Endothelial cell of umbilical vein (primary cell): ENCODE results near the gene TMEM127. TPM values are rescaled to one million over a fixed set of nuclear protein-coding genes. Genes with fewer than 3 reads are reported as not detected.

Experiments
- BruUV-seq: library from RNA; stranded (reverse); fragments of 400-500 nt; replicated peaks from 2 replicates; lab custom pipeline; 2021; lab: Mats Ljungman, UMichigan
- CTCF ChIA-PET: fragments of 300-600, 350-600 bp; sonication (Branson Sonifier 250); formaldehyde crosslinking; loops from one replicate; lab custom pipeline; 2021; ENCODE audit warnings: antibody characterized with exemption, inconsistent platforms; lab: Charles Lee
- POLR2A ChIA-PET: fragments of 300-600, 350-600 bp; sonication (Branson Sonifier 250); formaldehyde crosslinking; loops from one replicate; lab custom pipeline; 2021; ENCODE audit warnings: antibody characterized with exemption, inconsistent platforms; lab: Charles Lee
- DNase-seq: peaks from one replicate; pipeline ENCODE4 v3.0.0-alpha.2; 2011; ENCODE audit warnings: low read depth, low spot score
- FAIRE-seq: peaks from 2 replicates; lab custom pipeline; 2011; peaks lifted over from hg19 to GRCh38; lab: Jason Lieb, UNC
- H2AFZ ChIP-seq: 2 replicates; pipeline ENCODE4 v1.6.0; 2012; ENCODE audit warnings: low read depth, low read length, control low read depth, inconsistent platforms
- H3K27ac ChIP-seq: 2 replicates; pipeline ENCODE4 v1.5.1; 2011; ENCODE audit warnings: low read depth, mild to moderate bottlenecking, control low read depth, low read length, moderate library complexity; ENCODE audit not compliant: insufficient read depth
- H3K27me3 ChIP-seq, 2 experiments: 2 replicates each; pipeline versions ENCODE4 v1.6.0 to v1.6.1; 2011; ENCODE audit warnings: low read length in 2 of 2, mixed read lengths in 1 of 2; ENCODE audit not compliant: control insufficient read depth in 2 of 2, insufficient read depth in 2 of 2
- H3K36me3 ChIP-seq, 2 experiments: 2 replicates in 1 of 2; 3 replicates in 1 of 2; pipeline ENCODE4 v1.5.1; 2011; ENCODE audit warnings: low read length in 2 of 2, mild to moderate bottlenecking in 1 of 2, moderate library complexity in 1 of 2; ENCODE audit not compliant: control insufficient read depth in 2 of 2, insufficient read depth in 2 of 2; ENCODE audit errors: extremely low read depth in 1 of 2
- H3K4me1 ChIP-seq: 3 replicates; pipeline ENCODE4 v1.5.1; 2011; ENCODE audit warnings: mild to moderate bottlenecking, low read length; ENCODE audit not compliant: control insufficient read depth, insufficient read depth; ENCODE audit errors: extremely low read depth
- H3K4me2 ChIP-seq: 2 replicates; pipeline ENCODE4 v1.6.1; 2011; ENCODE audit warnings: low read length, control low read depth, mixed read lengths; ENCODE audit not compliant: insufficient read depth
- H3K4me3 ChIP-seq, 3 experiments: fragments of 200-600 bp in 1 of 3; sonication (generic), shearing (Covaris generic) in 1 of 3; replicated peaks in 1 of 3; 2 replicates each; pipeline ENCODE4 v1.5.1; 2011 to 2016; ENCODE audit warnings: control low read depth in 3 of 3, low read length in 3 of 3, mild to moderate bottlenecking in 2 of 3, inconsistent platforms in 1 of 3, low read depth in 1 of 3, moderate library complexity in 1 of 3; ENCODE audit not compliant: insufficient read depth in 1 of 3
- H3K79me2 ChIP-seq: 2 replicates; pipeline ENCODE4 v1.6.0; 2012; ENCODE audit warnings: low read length, inconsistent platforms; ENCODE audit not compliant: control insufficient read depth, insufficient read depth
- H3K9ac ChIP-seq: replicated peaks from 2 replicates; pipeline ENCODE3; 2011; ENCODE audit warnings: low read length, control low read depth; ENCODE audit not compliant: insufficient read depth; ENCODE audit errors: extremely low read depth
- H3K9me1 ChIP-seq: replicated peaks from 3 replicates; pipeline ENCODE4 v1.6.0; 2011; ENCODE audit warnings: mild to moderate bottlenecking, low read length; ENCODE audit not compliant: control insufficient read depth, insufficient read depth; ENCODE audit errors: extremely low read depth
- H3K9me3 ChIP-seq: replicated peaks from 2 replicates; pipeline ENCODE4 v1.5.1; 2012; ENCODE audit warnings: low read length, inconsistent platforms; ENCODE audit not compliant: control insufficient read depth, insufficient read depth
- H4K20me1 ChIP-seq: replicated peaks from 2 replicates; pipeline ENCODE3; 2011; ENCODE audit warnings: mild to moderate bottlenecking, low read length; ENCODE audit not compliant: control insufficient read depth, insufficient read depth; ENCODE audit errors: extremely low read depth
- EZH2 ChIP-seq: IDR thresholded peaks from 2 replicates; pipeline ENCODE4 v1.6.1; 2012; ENCODE audit warnings: borderline replicate concordance, low read depth, mild to moderate bottlenecking, moderate library complexity, low read length, inconsistent platforms; ENCODE audit not compliant: severe bottlenecking
- FOS ChIP-seq: IDR thresholded peaks from 2 replicates; pipeline ENCODE4 v1.6.1; 2011; ENCODE audit warnings: mild to moderate bottlenecking, low read length, moderate library complexity, borderline replicate concordance; ENCODE audit not compliant: insufficient read depth
- GATA2 ChIP-seq: IDR thresholded peaks from 2 replicates; pipeline ENCODE4 v1.7.0; 2011; ENCODE audit warnings: low read depth, mild to moderate bottlenecking, moderate library complexity, mixed read lengths, low read length; ENCODE audit not compliant: insufficient read length, insufficient read depth
- JUN ChIP-seq: IDR thresholded peaks from 2 replicates; pipeline ENCODE4 v1.6.1; 2011; ENCODE audit warnings: borderline replicate concordance, low read depth; ENCODE audit not compliant: insufficient read length, insufficient read depth
- MAX ChIP-seq: IDR thresholded peaks from 2 replicates; pipeline ENCODE4 v1.6.1; 2011; ENCODE audit not compliant: insufficient read depth, insufficient read length
- MYC ChIP-seq: IDR thresholded peaks from one replicate; pipeline ENCODE4 v1.6.1; 2011; ENCODE audit warnings: mild to moderate bottlenecking, low read depth, low read length
- POLR2A ChIP-seq: IDR thresholded peaks from 2 replicates; pipeline ENCODE4 v1.6.1; 2012; ENCODE audit warnings: low read depth, mild to moderate bottlenecking, control low read depth, low read length
- POLR2AphosphoS5 ChIP-seq: IDR thresholded peaks from 2 replicates; pipeline ENCODE4 v1.6.1; 2012; ENCODE audit warnings: low read depth, mild to moderate bottlenecking, control low read depth, low read length, moderate library complexity; ENCODE audit not compliant: insufficient read depth
- dilution Hi-C: fragments of 300-500 bp; cut with MboI; formaldehyde crosslinking; loops from one replicate; pipeline ENCODE4 v1.15.0; 2019; ENCODE audit warnings: low sequenced_read_pairs; ENCODE audit not compliant: extremely low pct_ligation_motif_present
- intact Hi-C: fragments of 100-400 bp; cut with micrococcal nuclease; formaldehyde crosslinking; loops from one replicate; pipeline ENCODE4 v1.10.0; 2022
- polyA plus RNA-seq, 4 experiments: library from polyadenylated mRNA; depleted of rRNA in 3 of 4; stranded (reverse) in 3 of 4; unstranded in 1 of 4; fragments of >200 nt; gene quantifications; 2 replicates each; pipeline versions ENCODE4 v1.2.1 to v1.2.3, GENCODE V29; 2011 to 2012; ENCODE audit warnings: missing spikeins in 1 of 4
- total RNA-seq: library from RNA; stranded (reverse); gene quantifications from 2 replicates; pipeline ENCODE4 v1.2.3, GENCODE V29; 2021
- TF ChIP-seq, protein P1 (sequence below), 2 donors: IDR thresholded peaks; 1 replicate in 1 of 2; 2 replicates in 1 of 2; pipeline ENCODE4 v1.5.1; 2011; ENCODE audit warnings: low read length in 2 of 2, mild to moderate bottlenecking in 2 of 2, moderate library complexity in 2 of 2, control low read depth in 1 of 2, inconsistent platforms in 1 of 2, low read depth in 1 of 2; ENCODE audit not compliant: insufficient read depth in 1 of 2; ENCODE audit errors: extremely low read depth in 1 of 2

The TMEM127 gene
- total and polyA plus RNA-seq, 2 donors (not counting 3 experiments of a cell fraction or from before 2014, with no cell fraction given): 48.4 to 75.7 TPM

- ChIA-PET POLR2A (no interaction called here), CTCF (no interaction called here)
- DNase-seq (no peak), FAIRE-seq (no peak)
- peaks cover 11% of the 10 kb centered on the region for H3K79me2 ChIP-seq
- no peak overlapping the region for H2AFZ ChIP-seq
- BruUV-seq: no TSS peak
- dilution Hi-C loops: no loop called here
- no peak overlapping the region for H3K4me2 ChIP-seq
- no peaks in the 10 kb centered on the region for H4K20me1 ChIP-seq
- H3K9ac ChIP-seq: no peak overlapping the region
- H3K9me3 ChIP-seq: no peaks in the 10 kb centered on the region
- no peak overlapping the region for H3K4me3 ChIP-seq
- TF ChIP-seq JUN (no peak), GATA2 (no peak), POLR2A (no peak), POLR2AphosphoS5 (no peak), EZH2 (no peak), MYC (no peak), FOS (no peak), MAX (no peak)
- TF ChIP-seq, protein P1, sequence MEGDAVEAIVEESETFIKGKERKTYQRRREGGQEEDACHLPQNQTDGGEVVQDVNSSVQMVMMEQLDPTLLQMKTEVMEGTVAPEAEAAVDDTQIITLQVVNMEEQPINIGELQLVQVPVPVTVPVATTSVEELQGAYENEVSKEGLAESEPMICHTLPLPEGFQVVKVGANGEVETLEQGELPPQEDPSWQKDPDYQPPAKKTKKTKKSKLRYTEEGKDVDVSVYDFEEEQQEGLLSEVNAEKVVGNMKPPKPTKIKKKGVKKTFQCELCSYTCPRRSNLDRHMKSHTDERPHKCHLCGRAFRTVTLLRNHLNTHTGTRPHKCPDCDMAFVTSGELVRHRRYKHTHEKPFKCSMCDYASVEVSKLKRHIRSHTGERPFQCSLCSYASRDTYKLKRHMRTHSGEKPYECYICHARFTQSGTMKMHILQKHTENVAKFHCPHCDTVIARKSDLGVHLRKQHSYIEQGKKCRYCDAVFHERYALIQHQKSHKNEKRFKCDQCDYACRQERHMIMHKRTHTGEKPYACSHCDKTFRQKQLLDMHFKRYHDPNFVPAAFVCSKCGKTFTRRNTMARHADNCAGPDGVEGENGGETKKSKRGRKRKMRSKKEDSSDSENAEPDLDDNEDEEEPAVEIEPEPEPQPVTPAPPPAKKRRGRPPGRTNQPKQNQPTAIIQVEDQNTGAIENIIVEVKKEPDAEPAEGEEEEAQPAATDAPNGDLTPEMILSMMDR (IDR thresholded peaks at IDR 0.05; ENCODE audit: extremely low read depth in 1 of 2, insufficient read depth in 1 of 2, low read depth in 1 of 2, low read length in 2 of 2): no peak
- H3K27me3 ChIP-seq: no peaks in the 10 kb centered on the region
- no peaks in the 10 kb centered on the region for H3K36me3 ChIP-seq
- intact Hi-C loops: no loop called here
- no peaks in the 10 kb centered on the region for H3K9me1 ChIP-seq
- H3K27ac ChIP-seq: no peak overlapping the region
- peaks cover 7% of the 10 kb centered on the region for H3K4me1 ChIP-seq
Observed at GRCh38 chr2:96213379-96213778, 52.4 kb downstream of the TMEM127 start.
